ENCODE measurements around the gene FBXO9. TPM values are rescaled to one million over a fixed set of nuclear protein-coding genes. Genes with fewer than 3 reads are reported as not detected.
A peak's percentile ranks its signal among the peaks of the same experiment; 100 is the strongest.

FBXO9 gene
- total RNA-seq, 4 donors from 2014 or later, result 50.5 to 166 (median 64.2) TPM

GRCh38 chr6:53107091-53107490, 41.9 kb downstream of the FBXO9 start:
- Histone ChIP-seq H3K9me3 (no peaks in the 10 kb centered on the region), H3K27me3 (no peaks in the 10 kb centered on the region), H3K4me1 (peaks cover 0 to 3% (median 0%) of the 10 kb centered on the region in 4 donors), H3K4me3 (no peak overlapping the region), H3K27ac (no peak overlapping the region), H3K36me3 (no peaks in the 10 kb centered on the region)
- TF ChIP-seq POLR2AphosphoS5 (IDR thresholded peaks at IDR 0.05) (no peak), CTCF (IDR thresholded peaks at IDR 0.05) (no peak), EP300 (IDR thresholded peaks at IDR 0.05; ENCODE audit: low read depth) (no peak), POLR2A (IDR thresholded peaks at IDR 0.05) (no peak)
- DNase-seq, result no peak
- 80 to 94% methylated on average over 1 to 4 of the region's 4 CpGs for WGBS, 2 donors (ENCODE audit: low coverage in 1 of 2)
- intact Hi-C loops (cut with DNase I; ENCODE audit: low total_unique reads) (no loop called here), in situ Hi-C loops (cut with MboI; ENCODE audit: low pct_ligation_motif_present in 1 of 4, low pct_unique_long_range_greater_than_20kb in 1 of 4, low sequenced_read_pairs in 3 of 4) (no loop called here)

GRCh38 chr6:53109612-53110011, 44.4 kb downstream of the FBXO9 start:
- in situ Hi-C loops (cut with MboI; ENCODE audit: low pct_ligation_motif_present in 1 of 4, low pct_unique_long_range_greater_than_20kb in 1 of 4, low sequenced_read_pairs in 3 of 4), result no loop called here
- Histone ChIP-seq H3K4me3 (no peak overlapping the region), H3K27ac (no peak overlapping the region), H3K4me1 (peaks cover 0 to 13% (median 9%) of the 10 kb centered on the region in 4 donors), H3K27me3 (no peaks in the 10 kb centered on the region), H3K36me3 (no peaks in the 10 kb centered on the region), H3K9me3 (no peaks in the 10 kb centered on the region)
- 78 to 91% methylated on average over 1 to 2 of the region's 2 CpGs for WGBS, 2 donors (ENCODE audit: low coverage in 1 of 2)
- intact Hi-C loops (cut with DNase I; ENCODE audit: low total_unique reads), result no loop called here
- DNase-seq, result no peak
- TF ChIP-seq POLR2A (IDR thresholded peaks at IDR 0.05), result no peak
- no peak for TF ChIP-seq EP300 (IDR thresholded peaks at IDR 0.05; ENCODE audit: low read depth)
- no peak for TF ChIP-seq CTCF (IDR thresholded peaks at IDR 0.05)
- TF ChIP-seq POLR2AphosphoS5 (IDR thresholded peaks at IDR 0.05), result no peak

- Histone ChIP-seq H3K4me3 (no peak overlapping the region), H3K4me1 (peaks cover 0 to 13% (median 9%) of the 10 kb centered on the region in 4 donors), H3K27ac (peak overlapping the region in 1 of 4 donors; percentile 34), H3K27me3 (no peaks in the 10 kb centered on the region), H3K36me3 (no peaks in the 10 kb centered on the region), H3K9me3 (no peaks in the 10 kb centered on the region)
- intact Hi-C loops (cut with DNase I; ENCODE audit: low total_unique reads), result no loop called here
- in situ Hi-C loops (cut with MboI; ENCODE audit: low pct_ligation_motif_present in 1 of 4, low pct_unique_long_range_greater_than_20kb in 1 of 4, low sequenced_read_pairs in 3 of 4), result no loop called here
- TF ChIP-seq POLR2AphosphoS5 (IDR thresholded peaks at IDR 0.05) (no peak), EP300 (IDR thresholded peaks at IDR 0.05; ENCODE audit: low read depth) (no peak), POLR2A (IDR thresholded peaks at IDR 0.05) (no peak), CTCF (IDR thresholded peaks at IDR 0.05) (no peak)
- no peak for DNase-seq
- WGBS, 2 donors (ENCODE audit: low coverage in 1 of 2), result 51 to 73% methylated on average over 3 to 6 of the region's 6 CpGs
These were observed 46.7 kb downstream of the FBXO9 start for GRCh38 chr6:53111865-53112264.

GRCh38 chr6:53112404-53112803, 47.2 kb downstream of the FBXO9 start:
- no peaks in the 10 kb centered on the region for H3K36me3 ChIP-seq
- no peak for TF ChIP-seq EP300 (IDR thresholded peaks at IDR 0.05; ENCODE audit: low read depth)
- no peak for TF ChIP-seq CTCF (IDR thresholded peaks at IDR 0.05)
- no peak for TF ChIP-seq POLR2AphosphoS5 (IDR thresholded peaks at IDR 0.05)
- no peak for TF ChIP-seq POLR2A (IDR thresholded peaks at IDR 0.05)
- no peaks in the 10 kb centered on the region for H3K27me3 ChIP-seq
- peak; percentile 14 for DNase-seq
- H3K27ac ChIP-seq, result peak overlapping the region in 1 of 4 donors; percentile 34
- H3K9me3 ChIP-seq, result no peaks in the 10 kb centered on the region
- intact Hi-C loops (cut with DNase I; ENCODE audit: low total_unique reads) (no loop called here), in situ Hi-C loops (cut with MboI; ENCODE audit: low pct_ligation_motif_present in 1 of 4, low pct_unique_long_range_greater_than_20kb in 1 of 4, low sequenced_read_pairs in 3 of 4) (no loop called here)
- peaks cover 0 to 13% (median 9%) of the 10 kb centered on the region in 4 donors for H3K4me1 ChIP-seq
- no peak overlapping the region for H3K4me3 ChIP-seq

Measured in transverse colon (tissue), 4 donors.